Hepatic stellate cell (primary cell): ENCODE measurements around the gene NPL.

Source experiments
- DNase-seq: peaks from one replicate; pipeline ENCODE4 v3.0.0; 2011; ENCODE audit warnings: low spot score

NPL gene, protein sequence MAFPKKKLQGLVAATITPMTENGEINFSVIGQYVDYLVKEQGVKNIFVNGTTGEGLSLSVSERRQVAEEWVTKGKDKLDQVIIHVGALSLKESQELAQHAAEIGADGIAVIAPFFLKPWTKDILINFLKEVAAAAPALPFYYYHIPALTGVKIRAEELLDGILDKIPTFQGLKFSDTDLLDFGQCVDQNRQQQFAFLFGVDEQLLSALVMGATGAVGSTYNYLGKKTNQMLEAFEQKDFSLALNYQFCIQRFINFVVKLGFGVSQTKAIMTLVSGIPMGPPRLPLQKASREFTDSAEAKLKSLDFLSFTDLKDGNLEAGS

DNA sequence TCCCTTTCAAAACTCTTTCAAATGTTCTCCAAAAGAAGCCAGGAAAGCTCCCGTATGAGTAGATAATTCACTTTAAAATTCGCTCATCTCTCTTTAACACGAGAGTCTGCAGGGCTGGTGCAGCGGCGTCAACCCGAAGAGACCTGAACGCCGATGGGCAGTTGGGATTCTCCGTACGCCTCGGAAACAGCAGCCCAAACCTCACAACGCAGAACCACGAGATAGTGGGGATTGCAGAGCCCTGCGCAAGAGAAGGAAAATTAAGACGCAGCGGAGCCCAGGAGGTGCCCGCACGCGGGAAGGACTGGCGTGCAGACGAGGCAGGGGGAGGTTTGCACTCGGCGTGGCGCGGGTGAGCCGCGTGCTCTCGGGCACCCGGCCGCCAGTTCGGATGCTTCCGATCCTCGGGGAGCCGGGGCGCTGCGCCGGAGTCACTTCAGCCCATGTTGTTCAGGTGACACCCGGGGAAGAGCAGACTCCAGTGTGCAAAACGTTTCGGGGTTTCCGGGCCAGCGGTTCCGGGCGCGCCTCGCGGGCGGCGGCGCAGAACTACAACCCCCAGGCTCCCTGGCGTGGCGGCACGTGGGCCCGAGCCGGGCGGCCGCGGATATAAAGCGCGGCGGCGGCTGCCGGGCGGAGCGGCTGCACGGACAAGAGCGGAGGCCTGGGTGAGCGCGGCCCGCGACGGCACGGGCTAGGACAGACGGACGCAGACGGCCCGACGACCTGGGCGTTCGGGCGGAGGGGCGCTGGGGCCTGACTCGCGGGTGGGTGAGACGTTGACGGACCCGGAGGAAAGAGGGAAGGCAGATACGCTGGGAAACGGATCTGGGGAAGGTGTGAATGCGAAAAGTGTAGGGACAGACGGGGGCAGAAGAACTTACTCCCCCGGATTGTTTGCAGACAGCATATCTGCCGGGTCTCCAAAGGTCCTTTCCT lies at the start of gene NPL:
NPL (plus strand) TSS at position 636 of the 939 bp plus-strand sequence. CDS start 4,599 bp downstream, outside the sequence.
- DNase-seq = peak; percentile 76

DNA sequence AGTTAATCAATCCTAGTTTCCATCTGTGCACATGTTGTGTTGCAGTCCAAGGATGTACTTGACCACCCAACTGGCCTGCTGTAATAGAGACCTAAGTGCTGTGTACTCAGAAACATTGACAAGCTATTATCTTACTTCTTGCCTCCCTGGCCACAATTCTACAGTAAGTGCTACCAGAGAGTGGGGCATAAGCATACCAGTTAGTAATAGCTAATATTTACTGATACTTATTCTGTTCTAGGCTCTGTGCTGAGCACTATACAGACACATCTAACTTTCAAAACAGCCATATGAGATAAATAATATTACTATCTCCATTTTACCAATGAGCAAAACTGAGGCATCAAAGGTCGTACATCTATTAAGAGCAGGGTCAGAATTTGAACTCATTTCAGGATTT lies 49.5 kb upstream of the NPL start:
- no peak for DNase-seq

DNA sequence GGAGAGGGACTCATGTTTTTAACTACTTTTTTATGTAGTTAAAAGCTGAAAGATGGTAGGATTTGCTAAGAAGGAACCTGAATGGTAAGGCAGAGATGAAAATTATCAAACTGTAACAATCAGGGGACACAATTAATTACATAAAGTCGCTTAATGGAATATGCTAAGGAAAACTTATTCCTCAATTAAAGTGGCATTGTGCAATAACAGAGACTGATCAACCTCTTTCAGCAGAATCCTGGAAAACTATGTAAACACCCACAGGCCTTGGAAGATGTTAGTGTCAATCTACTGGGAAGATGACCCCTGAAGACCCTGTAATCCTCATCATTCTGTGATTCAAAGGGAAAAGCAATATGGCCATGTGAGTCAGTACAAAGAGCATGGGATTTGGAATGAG lies 46.8 kb upstream of the NPL start:
- DNase-seq = no peak

DNA sequence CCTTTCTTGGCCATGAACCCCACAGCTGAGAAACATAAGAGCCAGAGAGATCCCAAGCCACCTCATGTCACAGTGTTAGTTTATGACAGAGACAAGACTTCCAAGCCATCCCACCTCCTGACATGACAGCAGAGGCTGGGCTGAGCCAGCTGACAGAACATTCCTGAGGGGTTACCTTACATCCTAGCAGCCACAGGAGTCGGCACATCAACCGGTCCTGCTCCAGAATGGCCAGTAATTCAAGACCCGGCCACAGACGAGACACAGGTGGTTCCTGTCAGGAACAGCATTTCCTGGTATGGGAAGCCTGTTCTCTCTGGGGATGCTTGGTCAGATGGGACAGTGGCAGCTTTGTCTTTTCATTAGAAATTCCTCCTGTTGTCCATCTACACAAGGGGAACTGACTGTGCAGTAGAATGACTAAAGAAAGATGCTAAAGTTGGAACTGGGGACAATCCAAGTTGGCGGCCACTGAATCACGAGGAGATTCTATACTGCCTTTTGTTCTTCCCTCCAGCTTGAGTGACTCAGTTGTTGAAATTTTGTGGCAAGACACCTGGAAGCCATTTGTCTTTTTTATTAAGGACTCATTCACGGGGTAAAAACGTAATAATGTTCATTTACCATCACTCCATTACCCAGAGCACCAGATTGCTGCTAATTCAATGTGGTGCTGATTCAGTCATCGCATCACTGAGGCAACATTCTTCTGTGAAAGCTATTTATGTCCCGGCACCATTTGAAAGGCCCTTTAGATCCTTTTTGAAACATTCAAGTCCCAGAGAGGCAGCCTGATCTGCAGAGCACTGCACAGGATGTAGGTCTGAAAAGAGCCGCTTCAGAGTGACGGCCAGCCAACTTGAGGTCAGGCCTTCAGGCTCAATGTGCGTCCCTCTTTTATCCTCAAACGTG lies 37.2 kb upstream of the NPL start:
- DNase-seq = no peak

DNA sequence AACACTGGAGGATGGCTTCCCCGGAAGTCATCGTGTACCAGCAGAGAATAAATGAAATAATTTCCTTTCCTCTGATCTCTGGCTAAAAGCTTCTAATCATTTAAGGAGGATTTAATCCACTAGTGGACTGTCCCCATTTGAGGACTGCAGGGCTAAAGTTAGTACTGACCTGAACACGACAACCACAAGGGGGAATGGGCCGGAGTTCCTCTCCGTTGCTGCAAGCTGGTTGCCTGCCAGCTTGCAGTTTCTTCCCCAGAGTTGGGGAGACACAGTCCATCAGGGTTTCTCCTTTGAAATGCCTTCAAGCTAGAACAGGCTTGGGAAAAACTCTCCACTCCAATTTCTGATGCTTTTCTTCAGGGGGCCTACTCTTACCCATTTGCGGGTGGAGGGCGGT lies 35.5 kb upstream of the NPL start:
- DNase-seq = no peak

DNA sequence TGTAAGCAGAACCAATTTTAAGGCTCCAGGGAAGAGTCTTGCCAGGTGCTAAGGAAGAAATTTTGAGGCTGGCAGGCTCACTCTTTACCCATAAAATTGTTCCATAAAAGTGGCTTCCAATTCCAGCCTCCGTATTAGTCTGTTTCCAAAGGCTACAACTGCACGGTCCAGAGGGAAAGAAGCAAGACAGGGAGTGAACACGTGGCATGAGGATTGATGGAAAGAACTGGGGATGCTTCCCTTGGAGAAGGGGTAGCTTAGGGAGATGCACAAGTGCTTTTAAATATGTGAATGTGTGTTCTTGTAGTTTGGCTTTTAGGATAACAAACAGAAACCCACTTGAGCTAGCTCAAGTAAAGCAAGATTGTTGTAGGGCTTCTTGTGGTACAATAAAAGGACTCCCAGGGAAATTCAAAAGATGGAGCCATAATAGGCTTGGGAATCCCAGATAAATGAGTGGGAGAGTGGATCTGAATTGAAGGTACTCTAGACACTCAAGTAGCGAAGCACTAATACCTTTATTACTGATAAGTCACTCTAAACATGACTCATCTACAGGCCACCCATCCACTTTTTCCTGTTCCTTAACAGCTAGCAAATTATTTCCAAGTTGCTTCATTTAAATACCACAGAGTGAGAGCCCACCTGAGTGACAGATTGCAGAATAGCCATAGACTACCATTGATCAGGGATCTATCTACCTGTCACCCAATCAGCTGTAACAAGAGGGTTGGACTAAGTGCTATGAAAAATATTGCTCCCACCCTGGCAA lies 34.8 kb upstream of the NPL start:
- no peak for DNase-seq

DNA sequence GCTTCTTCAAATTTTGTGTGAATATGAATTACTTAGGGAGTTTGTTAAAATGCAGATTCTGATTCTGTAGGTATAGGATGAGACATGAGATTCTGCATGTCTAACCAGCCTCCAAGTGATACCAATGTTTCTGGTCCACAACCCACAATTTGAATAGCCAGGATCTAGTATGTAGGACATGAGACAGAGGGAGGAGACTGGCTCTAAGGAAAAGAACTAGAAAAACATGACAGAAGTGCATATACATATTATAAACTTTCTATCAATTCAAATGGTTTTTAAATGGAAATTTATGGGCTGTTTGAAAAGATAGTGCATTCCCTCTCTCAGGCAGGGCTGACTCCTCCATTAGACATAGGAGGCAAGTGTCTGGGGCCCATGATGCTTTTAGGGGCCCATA lies 33.9 kb upstream of the NPL start:
- no peak for DNase-seq

DNA sequence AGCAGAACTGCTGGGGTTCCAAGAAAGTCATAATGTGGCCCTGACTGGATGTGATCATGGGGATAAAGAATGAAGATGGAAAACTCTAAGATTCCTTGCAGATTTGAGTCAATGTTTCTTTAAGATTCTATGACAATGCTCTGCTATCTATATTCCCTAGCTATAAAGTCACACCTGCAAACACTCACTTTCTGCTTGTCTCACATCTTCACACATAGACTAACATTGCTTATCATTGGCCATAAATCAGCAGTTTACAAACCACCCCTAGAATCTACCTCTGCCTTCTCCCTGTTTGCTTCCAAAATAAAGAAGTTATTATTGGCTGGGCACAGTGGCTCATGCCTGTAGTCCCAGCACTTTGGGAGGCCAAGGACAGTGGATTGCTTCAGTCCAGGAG lies 33.1 kb upstream of the NPL start:
- no peak for DNase-seq

DNA sequence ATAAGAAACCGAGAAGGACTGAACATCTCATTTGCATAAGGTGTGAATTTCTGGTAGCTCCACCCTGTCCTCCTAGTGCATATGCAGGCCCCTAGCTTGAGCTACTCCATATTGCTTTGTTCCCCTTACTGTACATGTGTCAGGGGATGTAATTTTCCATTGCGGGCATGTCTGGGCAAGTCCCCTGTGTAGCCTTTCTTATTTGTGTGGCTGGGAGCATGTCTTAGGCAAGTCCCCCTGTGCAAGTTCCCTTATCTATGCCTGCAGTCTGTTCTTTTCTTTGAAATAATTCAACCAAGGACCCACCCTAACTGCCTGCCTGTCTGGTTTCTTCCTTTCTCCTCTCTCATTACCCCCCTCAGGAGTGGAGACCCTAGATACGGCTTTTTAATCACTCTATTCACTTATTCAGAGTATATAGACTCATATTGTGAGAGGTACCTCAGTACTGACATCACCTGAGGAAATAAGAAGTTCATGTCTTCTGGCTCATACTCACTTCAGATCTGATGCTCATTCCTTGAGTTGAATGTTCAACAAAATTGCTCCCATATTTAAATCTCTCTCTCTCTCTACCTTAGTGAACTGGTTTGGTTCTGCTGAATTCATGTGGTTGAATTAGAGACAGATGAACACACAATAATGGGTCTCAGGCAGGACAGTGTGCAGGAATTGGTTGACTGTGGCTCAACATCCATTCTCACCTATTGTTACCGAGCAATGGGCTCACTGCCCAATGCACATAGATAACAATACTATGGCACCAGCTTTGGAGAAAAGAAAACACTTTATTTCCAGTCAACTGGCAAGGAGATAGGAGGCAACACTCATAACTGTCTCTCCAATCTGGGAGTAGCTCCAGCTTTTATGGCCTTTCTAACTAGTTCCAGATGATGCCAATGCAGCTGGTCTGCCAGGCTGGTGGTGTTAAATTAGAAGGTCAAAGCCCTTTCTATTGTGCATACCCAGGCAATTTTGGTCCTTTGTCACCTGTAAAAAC lies 27.9 kb upstream of the NPL start:
- no peak for DNase-seq

DNA sequence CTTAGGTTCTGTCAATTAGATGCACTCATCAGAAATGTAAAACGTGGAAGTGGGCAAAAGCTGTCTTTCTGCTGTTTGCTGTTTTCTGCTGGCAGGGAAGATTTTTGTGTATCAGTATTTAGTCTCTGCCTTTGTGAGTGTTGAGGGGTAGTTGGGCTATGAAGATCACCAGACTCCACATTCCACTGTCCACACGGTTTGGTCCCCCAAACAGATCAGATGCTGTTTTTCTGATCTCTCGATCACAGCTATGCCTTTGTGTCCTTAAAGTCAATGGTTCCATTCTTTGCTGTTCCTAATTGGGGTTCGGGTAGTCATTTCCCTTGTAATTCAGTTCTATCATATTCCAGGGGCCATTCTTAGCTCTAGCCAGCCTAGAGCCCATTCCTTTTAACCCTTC lies 27.0 kb upstream of the NPL start:
- no peak for DNase-seq

DNA sequence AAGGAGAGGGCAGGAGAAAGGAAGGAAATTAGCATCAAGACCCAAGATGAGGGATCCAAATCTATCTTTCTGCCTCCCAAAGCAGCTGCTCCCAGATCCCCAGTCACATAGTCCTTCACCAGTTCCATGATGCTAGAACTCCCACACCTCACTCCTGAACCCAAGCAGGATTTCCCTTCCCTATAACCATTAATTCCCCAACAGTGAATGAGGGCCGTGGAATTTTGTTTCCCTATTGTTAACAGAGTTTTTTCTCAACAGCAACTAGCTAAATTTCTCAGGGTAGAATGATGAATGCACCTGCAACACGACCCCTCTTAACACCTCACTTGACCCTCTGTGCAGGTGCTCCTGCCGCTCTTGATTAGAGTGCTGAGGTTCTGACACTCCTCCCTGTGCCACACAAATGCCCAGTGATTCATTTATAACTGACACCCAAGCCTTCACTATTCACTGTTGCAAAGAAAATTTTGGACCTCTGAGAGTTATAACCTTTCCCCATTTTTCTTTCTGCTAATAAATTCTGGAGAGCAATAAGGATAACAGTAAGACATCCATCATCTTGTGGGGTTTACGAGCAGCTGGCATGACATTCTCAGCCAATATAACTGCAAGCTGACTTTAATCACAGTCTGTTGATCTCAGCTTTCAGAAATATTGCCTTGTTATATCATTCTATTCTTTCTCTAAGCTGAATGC lies 25.4 kb upstream of the NPL start:
- no peak for DNase-seq

DNA sequence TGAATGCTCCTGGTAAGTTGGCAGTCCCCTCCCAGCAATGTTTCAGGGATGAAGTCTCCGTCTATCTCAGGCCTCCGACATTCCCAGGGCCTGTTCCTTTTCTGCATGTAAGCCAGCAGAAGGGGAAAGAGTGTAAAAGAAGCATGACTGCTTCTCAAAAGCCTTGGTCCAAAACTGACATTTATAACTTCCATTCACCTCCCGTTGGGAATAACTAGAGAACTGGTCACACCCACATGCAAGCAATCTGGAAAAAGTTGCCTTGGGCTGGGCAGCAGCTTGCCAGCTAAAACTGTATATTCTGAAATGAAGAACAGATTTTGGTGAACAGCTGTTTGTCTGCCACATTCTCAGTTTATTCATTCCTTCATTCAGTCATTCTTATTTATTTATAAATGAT lies 24.2 kb upstream of the NPL start:
- DNase-seq = no peak

DNA sequence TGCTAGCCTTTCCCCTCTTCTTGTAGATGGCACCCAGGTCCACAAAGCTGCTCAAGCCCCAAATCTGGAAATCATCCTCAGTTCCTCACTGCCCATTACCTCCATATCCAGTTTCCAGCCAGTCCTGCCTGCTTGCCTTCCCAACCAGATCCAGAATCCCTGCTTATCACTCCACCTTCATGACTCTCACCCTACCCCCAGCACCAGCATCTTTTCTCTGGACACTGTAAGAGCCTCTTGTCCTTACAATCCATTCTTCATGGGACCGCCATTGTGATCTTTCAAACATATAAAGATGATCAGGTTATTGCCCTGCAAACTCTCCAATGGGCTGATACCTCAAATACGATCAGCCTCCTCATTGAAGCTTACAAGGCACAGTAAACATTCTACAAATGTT lies 23.5 kb upstream of the NPL start:
- DNase-seq = no peak

DNA sequence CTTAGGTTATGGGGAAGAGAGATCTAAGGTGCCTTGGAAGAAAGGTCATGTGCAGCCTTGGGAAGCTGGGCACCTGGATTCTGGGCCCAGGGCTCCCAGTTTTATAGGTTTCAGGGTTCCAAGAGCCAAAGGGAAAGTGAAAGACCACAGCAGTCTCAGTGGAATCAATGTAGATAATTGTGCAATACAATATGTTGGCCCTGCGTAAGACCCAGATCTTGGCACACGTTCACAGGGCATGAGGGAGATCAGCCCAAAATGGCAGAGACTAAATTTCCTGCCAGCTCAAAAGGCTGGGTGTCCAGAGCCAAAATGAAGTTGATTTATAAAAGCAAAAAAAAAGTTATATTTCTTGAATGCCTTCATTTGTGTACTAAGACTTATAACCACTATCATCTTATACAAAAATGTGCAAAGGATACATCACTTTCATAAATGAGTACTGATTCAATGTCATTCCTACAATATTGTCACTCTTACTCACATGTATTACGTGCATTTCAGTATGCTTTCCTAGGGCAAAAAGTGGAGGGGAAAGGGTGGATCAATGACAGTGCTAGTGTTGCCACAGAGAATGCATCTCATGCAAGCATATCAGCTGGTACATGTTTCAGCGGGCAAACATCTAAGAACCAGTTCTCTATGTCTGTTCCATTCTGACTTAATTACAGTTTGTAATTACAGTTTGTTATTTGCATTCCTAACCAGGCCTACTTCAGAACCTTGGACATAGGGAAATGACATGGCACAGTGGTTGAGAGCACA lies 22.5 kb upstream of the NPL start:
- DNase-seq = no peak

DNA sequence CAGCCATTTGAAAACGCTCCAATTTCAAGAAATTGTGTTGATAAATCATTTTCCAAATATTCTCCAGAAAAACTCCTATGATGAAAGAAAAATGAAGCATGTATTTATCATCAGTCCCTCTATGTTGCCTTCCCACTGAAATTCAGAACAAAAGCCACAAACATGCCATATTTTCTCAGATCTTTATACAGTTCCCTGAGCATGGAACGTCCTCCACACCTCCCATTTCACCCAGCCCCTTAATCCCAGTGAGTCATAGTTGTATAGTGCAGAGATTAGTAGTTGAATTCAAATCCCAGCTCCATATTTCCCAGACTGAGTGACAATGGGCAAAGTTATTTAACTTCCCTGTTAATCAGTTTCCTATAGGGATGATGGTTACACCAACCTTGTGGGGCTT lies 20.6 kb upstream of the NPL start:
- DNase-seq = no peak

DNA sequence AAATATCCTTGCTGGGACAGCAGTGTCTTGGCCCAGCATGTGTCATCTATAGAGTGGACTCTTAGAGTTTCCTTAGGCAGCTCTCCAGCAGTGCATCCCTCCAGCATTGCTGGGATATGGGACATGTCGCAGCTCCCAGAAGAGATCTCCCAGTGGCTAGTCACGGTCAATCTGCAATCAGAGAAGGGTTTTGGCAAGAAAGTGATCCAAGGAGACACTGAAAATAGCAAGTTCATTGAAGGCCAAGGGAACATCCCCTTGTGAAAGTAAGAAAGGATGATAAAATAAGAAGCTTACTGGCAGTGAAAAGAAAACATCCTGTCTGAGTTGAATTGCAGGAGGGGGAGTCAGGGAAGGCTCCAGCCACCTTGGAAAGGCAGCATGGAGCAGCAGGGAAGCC lies 19.3 kb upstream of the NPL start:
- DNase-seq = no peak

DNA sequence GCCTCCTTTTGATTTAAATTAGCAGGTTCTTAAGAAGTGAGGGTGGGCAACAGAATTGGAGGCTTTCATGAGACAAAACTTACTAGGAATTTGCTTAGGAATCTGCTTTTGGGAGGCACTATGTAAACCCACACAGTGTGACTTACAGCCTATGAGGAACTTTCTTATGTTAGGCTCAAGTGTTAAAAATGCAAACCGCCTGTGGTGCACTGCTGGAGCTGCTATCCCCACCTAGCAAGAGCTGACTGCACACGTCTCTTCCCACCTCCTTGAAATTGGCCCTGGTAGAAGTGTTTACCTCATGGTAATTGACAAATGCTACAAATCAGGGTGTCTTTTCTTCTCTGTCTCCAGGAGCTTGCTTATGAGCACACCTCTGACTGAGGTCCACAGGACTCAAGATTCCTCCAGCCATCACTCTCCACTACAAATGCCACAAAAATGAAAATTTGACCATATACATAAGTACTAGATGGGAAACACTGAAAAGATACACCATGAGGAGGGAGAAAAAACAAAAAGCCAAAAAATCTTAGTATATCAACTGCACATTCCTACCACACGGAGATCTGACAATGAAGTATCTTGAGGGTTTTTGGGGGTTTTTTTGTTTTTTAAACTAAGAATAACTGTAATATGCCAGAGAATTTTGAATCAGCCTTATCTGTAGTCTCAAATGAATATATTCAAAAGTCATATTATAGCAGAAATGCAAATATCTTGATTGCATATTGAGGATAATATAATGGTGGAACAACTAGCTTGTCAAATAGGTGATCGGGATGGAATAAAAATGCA lies 18.2 kb upstream of the NPL start:
- no peak for DNase-seq

DNA sequence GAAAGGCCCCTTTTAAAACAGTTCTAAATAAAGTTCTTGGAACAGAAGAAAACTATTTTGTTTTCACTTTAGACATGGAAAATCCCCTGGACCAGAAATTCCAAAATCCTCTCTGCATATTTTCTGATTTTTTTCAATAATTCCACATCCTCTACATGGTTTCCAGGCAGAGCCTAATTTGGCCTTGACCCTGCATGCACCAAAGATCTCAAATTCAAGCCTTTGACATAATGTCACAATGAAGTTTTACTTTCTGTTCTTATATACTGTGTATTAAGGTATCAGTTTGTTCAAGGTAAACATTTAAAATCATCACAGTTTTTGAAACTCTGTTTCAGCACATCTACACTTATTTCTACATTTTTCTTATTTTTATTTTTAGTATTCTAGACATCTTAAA lies 12.2 kb upstream of the NPL start:
- DNase-seq = no peak
